Stimulated activated CD8-positive, alpha-beta memory T cell treated with anti-CD3 and anti-CD28 coated beads, Interleukin-15, amount 100 ng/mL, for 1 hour (primary cell): ENCODE measurements around the gene TNFRSF14.

Experiments used
- DNase-seq: peaks from one replicate; pipeline ENCODE4 v3.0.0-alpha.2; 2020; ENCODE audit warnings: low read depth

TNFRSF14 gene

DNA sequence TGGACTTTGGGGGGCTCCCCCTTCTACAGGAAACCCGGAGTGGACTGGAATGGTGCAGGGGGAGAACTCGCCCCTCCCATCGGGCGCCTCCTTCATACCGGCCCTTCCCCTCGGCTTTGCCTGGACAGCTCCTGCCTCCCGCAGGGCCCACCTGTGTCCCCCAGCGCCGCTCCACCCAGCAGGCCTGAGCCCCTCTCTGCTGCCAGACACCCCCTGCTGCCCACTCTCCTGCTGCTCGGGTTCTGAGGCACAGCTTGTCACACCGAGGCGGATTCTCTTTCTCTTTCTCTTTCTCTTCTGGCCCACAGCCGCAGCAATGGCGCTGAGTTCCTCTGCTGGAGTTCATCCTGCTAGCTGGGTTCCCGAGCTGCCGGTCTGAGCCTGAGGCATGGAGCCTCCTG, at the start of gene TNFRSF14:
Gene TNFRSF14 (plus strand): TSS at position 95 of the 401 bp plus-strand sequence. CDS start 294 bp downstream, at position 389.
- peak; percentile 34 for DNase-seq

DNA sequence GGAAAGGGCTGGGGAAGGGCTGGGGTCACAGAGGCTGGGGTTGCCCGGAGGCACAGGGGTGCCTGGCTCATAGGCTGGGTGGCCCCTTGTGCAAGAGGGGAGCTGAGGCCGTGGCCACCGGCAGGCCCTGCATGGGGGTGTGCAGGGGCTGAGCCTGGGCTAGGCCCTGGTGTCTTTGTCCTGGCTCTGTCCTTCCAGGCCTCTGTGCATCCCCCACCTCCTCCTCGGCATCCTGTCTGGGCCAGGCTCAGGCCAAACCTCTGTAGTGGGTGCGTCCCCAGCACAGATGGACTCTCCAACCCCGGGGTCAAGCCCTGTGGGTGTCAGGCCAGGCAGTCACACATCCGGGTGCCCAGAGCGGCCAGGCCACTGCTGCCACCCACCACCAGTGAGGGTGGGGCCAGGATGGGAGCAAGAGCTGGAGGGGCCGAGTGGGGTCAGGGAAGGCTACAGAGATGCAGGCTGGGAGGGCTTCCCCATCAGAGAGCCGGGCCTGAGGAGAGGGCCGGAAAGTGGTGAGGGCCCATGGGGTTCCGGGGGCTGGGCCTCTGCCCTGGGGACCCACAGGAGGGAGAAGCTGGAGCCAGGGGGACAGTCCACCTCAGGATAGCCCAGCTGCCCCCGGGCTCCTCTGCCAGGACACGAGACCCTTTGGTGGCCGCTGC, 49.1 kb upstream of the TNFRSF14 start:
- no peak for DNase-seq

GRCh38 chr1:2507744-2508155, 48.4 kb upstream of the TNFRSF14 start:
- DNase-seq = no peak

DNA sequence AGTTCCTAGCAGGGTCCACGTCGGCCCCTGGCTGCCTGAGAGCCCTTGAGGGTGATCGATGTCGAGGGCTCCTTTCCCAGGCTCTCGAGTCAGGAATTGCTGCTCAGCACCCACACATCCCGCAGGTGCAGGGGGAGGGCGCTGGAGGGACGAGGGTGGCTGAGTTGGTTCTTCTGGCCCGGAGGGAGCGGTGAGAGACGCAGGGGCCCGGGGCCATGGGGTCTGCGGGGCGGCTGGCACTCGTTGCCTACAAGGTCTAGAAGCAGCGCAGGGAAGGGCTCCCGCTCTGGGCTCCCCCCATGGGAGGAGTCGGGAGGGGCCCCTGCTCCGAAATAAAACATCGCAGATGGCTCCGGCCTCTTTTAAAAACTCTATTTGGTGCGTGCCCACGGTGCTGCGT, 48.0 kb upstream of the TNFRSF14 start:
- DNase-seq = no peak

DNA sequence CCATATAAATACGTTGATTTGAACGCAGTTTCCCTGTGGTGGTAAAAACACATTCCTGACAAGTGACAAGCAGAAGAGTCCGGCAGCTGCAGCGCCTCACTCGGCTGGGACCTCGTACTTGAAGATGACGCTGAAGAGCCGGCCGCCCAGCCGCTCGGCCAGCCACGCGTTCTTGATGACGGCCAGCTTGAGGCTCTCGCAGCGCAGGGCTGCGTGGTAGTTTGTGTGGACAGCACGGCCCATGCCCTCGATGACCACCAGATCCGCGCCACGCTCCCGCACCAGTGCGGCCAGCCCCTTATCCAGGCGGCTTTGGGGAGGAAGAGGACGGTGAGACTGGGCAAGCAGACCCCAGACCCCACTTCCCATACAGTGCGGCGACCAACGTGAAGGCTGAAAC, 47.4 kb upstream of the TNFRSF14 start:
- DNase-seq = no peak

DNA sequence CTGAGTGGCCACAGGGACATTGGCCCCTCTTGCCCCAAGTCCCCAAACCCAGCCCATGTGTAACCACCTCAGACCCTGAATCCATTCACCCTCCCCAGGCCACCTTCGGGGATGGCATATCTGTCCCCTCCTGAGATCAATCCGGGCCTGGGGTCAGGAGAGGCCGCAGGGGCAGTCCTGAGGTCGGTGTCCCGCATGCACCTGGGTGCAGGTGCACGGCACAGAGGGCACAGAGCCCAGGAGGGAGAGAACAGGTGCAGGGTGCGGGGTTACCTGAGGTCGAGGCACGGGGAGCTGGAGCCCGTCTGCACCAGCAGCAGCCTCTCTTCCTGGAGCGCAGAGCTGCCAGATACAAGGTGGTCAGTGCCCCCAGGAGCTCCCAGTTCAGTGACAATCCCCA, 46.6 kb upstream of the TNFRSF14 start:
- DNase-seq = no peak

- no peak for DNase-seq
Observed at GRCh38 chr1:2510366-2511155, 45.6 kb upstream of the TNFRSF14 start.

- DNase-seq = no peak
Observed at GRCh38 chr1:2512862-2513421, 43.2 kb upstream of the TNFRSF14 start.

DNA sequence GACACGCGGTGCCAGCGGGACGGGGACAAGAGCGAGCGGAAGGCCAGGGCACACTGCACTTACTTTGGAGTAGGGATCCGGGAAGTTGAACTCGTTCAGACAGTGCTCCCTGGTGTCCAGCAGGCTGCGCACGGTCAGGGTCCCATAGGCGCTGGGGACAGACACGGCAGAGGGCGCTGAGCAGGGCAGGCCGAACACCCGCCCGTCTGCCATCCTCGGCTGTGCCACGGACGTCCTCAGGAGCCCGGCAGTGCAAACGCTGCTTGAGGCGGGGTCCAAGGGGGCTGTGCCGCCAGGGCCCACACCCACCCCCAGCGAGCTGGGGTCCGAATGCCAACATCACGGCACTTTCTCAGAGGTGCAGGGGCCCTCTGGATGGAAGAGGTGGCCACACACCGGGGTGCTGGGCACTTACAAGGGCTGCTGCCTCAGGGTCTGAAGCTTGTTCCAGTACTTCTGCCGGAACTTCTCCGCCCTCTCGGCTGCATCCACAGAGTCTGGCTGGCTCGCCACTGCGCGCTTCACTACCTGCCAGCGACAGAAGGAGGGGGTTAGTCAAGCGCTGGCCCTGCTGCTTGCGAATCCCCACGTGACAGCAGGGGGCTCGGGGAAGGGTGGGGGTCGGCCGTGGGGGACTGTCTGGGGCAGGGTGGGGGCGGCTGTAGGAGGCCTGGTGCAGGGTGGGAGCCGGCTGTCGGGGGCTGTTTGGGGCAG, 42.1 kb upstream of the TNFRSF14 start:
- no peak for DNase-seq

GRCh38 chr1:2514863-2515762, 41.1 kb upstream of the TNFRSF14 start:
- no peak for DNase-seq

GRCh38 chr1:2515763-2516080, 40.4 kb upstream of the TNFRSF14 start:
- DNase-seq = no peak

DNA sequence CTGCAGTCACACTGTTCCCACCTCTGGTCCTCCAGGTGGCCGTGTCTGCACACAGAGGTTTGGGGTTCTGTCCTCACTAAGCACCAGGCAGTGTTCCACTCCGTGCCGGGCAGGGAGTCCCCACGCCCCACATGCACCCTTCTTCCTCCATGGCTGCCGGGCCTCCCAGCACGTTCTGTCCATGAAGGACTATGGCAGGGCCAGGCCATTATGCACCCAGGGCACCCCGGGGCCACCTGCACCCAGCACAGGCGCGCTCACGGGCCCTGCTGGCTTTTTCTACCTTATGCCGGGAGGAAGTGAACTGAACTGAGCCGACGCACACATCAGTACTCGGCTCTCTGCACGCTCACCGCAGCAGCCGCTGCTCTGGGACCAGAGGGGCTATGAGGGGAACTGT, 40.0 kb upstream of the TNFRSF14 start:
- no peak for DNase-seq

- no peak for DNase-seq
Observed at GRCh38 chr1:2516946-2517345, 39.2 kb upstream of the TNFRSF14 start.

DNA sequence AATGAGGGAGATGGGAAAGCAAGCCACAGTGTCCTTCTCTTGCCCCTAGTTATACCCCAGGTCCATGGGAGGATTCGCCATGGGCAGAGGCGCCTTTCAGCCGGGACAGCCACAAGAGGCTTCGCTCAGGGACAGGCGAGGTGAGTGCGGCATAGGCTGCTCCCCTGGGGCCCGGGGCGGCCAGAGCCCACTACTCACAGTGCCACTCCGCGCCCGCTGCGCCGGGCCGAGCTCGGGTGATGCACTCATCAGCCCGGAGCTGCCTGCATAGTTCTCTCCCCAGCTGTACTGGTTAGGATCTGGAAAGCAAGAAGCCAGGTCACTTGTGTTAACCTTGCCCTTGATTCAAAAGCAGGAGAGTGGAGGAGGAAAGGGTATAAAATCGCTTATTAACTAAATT, 38.2 kb upstream of the TNFRSF14 start:
- DNase-seq = no peak

GRCh38 chr1:2518528-2518927, 37.6 kb upstream of the TNFRSF14 start:
- DNase-seq = no peak

GRCh38 chr1:2519029-2519685, 37.0 kb upstream of the TNFRSF14 start:
- DNase-seq = no peak

DNA sequence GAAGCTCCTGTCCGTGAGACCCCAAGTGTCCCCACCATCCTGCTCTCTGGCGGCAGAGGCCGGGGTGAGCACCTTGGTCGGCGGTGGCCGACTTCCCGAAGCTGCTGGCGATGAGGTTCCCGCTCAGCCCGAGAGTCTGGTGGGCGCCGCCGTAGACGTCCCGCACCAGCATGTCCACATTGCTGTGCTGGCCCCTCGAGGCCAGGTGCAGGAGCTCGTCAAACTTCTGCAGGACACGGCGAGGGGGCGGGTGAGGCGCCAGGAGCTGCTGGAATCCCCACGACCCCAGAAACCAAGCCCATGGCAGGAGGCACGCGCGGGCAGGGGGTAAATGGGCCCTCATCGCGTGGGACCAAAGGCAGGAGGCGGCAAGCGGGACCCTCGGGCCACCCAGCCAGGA, 36.4 kb upstream of the TNFRSF14 start:
- DNase-seq = no peak

GRCh38 chr1:2520206-2520605, 36.0 kb upstream of the TNFRSF14 start:
- no peak for DNase-seq

GRCh38 chr1:2520806-2521205, 35.4 kb upstream of the TNFRSF14 start:
- DNase-seq = no peak

DNA sequence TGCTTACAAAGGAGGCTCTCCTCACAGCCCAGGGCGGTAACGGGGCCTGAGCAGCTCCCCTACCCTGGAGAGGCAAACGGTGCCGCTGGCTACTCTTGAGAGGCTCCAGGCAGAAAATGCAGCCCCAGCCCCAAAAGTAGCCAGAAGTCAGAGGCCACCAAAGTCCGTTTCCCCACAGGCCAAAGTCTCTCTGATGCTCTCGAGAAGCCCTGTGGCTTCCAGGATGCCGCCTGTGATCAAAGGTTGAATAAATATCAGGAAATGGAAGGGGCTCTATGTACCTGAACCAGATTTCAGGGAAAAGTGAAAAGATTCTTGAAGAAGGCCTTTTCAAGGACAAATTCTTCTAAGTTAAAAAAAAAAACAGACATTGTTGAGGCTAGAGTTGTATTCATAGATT, 33.9 kb upstream of the TNFRSF14 start:
- no peak for DNase-seq

DNA sequence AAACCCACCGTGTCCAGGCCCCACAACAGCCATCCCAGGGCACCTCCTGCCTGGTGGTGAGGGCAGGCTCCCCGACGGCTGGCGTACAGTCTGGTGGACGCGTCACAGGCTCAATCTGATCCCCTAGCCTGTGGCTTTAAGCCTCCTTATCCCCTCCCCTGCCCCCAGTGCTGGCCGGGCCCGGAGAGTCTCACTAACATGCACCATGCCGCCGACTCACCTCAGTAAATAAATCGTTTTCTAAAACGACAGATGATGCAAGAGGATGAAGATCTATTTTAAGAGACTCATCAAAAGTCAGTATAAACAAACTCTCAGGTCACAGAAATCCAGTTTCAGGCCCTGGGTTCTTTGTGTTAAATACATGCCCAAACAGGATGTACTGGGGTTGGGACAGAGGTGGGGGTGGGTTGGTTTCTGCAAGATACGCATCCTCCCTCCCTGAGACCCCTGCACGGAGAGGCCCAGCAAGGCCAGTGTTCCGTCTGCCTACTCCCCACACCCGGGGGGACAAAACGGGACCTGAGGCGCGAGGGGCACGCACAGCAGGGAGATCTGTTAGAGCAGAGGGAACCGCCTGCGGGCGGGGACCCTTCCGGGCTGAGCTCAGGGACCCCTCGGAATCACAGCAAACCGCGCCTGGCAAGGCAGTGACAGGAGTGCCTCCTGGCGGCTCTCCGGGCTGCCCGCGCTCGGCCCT, 32.8 kb upstream of the TNFRSF14 start:
- DNase-seq = no peak
